GM18519 (cell line): ENCODE data around the gene RHD.
"Not testable (repeated sequence)": the region's sequence is repeated elsewhere in the genome, so short reads cannot be mapped to it uniquely, and the experiment has no call there.

Experiments used
- ATAC-seq: cut with Tn5 transposase; IDR thresholded peaks from one replicate; pipeline ENCODE4 v1.9.1; 2021; ENCODE audit warnings: mild to moderate bottlenecking, moderate library complexity; ENCODE audit not compliant: unreplicated experiment, low FRiP score

Gene RHD

DNA sequence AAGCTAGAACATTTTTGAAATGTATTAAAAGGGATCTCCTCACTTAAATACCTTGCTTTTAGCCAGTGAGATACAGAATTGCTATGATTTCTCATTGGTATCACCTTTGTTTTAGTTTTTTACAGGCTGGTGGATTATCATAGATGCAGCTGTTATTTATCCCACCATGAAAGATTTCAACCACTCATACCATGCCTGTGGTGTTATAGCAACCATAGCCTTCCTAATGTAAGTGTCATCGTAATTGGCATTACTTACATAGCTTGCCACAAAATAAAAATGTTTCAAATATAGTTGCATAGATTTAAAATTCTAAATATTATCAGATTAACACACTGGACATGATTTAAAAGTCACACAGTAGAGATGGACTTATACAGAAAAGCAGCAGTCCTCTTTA lies 70.5 kb downstream of the RHD start:
- ATAC-seq = no peak

DNA sequence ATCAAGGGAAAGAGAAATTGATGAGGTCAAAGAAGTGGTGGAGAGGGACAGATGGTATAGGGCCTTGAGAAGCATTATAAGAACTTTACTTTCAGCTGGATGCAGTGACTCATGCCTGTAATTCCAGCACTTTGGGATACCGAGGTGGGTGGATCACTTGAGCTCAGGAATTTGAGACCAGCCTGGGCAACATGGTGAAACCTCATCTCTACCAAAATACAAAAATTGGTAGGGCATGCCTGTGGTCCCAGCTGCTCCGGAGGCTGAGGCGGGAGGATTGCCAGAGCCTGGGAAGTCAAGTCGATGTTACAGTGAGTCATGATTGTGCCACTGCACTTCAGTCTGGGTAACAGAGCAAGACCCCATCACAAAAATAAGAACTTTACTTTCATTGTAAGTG lies 71.6 kb downstream of the RHD start:
- no peak for ATAC-seq

DNA sequence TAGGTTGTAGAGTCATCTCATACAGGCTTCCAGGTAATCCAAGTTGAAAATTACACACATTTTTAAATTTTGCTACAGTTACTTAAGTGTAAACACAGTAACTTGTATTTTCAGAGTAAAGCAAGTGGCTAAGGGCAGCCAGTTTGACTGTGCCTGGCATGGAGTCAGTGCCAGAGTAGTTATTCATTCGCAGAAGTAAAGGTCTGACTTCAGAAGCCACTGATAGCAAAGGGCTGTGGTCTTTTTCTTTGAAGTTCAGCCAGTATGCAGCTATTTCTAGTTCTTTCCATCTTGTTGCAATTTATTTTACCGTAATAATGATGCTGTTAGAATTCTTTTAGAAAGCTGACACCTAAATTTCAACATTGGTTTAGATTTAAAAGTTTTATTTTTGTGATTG lies 75.2 kb downstream of the RHD start:
- no peak for ATAC-seq

DNA sequence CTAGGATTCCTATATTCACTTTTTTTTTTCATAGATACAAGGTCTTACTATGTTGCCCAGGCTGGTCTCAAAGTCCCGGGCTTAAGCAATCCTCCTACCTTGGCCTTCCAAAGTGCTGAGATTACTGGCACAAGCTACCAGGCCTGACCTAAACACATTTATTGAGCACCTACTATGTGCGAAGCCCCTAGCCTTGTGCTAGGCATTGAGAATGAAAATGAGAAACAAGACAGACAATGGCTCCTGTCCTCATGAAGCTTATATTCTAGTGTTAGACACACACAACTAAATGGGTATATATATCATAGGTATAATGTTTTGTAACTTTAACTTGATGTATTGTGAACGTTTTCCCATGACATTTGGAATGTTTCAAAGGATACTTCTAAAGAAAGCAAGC lies 77.3 kb downstream of the RHD start:
- no peak for ATAC-seq

DNA sequence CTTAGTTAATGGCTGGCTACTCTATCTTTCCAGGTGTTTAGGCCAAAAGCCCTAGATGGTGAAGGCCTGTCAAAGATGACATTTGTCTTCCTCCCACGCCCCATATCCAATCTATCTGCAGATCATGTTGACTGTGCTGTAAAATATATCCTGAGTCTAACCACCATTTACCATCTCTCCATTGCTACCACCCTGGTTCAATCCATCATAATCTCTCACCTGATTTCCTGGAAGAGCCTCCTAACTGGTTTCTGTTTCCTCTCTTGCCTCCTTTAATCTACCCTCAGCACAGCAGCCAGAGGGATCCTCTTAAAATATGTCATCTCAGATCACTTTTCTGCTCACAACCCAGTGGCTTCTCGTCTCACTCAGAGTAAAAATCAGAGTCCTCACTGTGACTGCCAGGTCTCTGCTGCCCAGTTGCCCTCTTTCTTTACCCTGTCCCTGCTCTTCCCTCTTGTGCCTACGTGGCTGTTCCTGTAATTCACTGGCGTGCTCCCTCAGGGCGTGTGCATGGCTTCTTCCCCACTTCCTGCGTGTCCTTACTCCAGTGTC lies 83.6 kb downstream of the RHD start:
- no peak for ATAC-seq

DNA sequence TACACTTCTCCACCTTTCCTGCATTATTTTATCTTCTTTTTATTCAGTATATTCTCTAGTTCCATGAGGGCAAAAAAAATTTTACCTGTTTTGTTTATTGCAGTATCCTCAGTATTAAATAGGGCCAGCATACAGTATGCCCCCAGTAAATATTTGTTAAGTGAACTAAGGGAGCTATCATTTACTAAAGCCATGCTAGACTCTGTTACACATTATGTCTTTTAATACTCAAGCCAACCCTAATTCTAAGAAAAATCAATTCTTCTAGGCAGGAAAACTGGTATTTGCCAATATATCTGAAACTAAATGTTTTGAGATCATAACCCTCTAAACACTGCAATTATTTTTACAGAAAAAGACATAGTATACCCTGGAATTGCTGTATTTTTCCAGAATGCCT lies 84.1 kb downstream of the RHD start:
- no peak for ATAC-seq

DNA sequence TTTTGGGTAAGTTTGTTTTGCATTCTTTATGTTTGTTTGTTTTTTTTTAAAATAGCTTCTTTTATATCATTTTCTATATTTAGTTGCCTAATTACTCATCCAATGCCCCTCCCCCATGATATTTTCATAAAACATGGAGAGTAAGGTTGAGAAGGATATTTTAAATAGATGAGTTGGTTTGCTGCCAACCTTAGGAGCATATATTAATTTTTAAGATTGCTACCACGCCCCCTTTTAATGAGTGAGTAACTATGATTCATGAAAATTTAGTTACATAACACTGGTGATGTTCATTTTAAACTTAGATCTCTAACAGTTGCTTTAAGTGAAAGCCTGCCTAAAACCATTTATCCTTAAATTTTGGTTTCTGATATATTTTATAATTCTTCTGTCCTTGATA lies 84.5 kb downstream of the RHD start:
- ATAC-seq = no peak

DNA sequence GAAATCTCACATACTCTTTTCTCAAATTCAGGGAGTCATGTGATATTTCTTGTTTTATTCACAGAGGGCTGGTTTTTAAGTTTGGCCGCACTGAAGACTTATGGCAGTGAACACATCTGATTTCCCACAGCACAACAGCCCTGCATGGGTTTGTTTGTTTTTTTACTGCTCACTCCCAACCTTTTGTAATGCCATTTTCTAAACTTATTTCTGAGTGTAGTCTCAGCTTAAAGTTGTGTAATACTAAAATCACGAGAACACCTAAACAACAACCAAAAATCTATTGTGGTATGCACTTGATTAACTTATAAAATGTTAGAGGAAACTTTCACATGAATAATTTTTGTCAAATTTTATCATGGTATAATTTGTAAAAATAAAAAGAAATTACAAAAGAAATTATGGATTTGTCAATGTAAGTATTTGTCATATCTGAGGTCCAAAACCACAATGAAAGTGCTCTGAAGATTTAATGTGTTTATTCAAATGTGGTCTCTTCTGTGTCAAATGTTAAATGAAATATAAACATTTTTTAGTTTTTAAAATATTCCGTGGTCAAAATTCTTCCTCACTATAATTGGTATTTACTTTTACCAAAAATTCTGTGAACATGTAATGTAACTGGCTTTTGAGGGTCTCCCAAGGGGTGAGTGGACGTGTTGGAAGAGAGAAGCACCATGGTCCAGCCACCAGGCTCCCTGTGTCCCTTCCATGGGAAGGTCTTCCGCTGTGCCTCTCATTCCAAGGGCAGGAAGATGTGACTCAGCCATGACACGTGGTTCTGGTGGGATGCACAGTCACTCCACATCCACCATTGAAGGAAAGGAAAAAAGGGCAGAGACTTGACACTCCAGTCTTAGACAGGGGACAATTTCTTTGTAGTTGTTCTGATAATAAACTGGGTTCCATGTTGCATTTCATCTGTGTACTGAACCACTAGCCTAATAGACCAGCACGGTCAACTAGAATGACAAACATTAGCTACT lies 88.6 kb downstream of the RHD start:
- ATAC-seq = no peak

DNA sequence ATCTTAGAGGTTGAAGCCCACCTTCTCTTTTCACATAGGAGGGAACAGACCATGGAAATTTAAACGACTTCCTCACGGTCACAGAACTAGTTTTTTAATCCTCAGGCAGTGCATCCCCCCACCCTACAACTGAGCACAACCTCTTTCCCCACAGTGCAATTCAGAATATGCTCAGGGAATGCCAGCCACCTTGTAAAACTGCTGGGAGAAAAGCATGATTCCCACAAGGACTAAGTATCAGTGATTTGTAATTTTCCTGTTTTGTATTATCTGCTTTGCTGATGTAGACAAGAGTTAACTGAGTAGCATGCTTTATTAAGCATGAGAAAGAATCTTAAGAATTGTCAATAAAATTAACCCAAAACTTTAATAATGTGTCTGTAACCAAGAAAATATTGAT lies 89.6 kb downstream of the RHD start:
- ATAC-seq = no peak

DNA sequence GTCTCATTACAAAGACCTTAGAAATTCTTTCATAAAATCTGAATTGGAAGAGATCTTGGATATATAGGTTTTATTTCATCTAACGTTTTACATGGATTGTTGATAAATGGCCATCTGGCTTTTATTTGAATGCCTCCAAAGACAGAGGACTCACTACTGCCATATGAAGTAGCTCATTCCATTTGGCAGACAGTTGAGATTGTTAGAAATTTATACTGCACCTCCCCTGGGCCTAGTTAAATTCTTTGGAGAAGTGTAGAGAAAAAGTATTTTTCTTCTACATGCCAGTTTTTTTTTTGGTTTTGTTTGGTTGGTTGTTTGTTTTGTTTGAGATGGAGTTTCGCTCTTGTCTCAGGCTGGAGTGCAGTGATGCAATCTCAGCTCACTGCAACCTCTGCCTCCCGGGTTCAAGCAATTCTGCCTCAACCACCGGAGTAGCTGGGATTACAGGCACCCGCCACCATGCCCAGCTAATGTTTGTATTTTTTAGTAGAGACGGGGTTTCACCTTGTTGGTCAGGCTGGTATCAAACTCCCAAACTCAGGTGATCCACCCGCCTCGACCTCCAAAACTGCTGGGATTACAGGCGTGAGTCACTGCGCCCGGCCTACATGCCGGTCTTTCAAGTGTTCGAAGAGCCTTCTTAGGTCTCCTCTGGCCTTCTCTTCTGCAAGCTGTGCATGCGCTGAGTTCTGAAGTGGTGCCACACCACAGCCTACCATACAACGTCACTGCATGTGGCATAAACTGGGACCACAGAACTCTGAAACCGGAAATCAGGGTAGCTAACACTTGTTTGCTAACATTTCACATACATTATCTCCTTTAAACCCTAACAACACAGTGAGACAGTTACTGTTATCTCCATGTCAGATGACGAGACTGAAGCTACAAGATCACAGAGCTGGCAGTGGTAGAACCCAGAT lies 90.6 kb downstream of the RHD start:
- not testable (repeated sequence) for ATAC-seq

DNA sequence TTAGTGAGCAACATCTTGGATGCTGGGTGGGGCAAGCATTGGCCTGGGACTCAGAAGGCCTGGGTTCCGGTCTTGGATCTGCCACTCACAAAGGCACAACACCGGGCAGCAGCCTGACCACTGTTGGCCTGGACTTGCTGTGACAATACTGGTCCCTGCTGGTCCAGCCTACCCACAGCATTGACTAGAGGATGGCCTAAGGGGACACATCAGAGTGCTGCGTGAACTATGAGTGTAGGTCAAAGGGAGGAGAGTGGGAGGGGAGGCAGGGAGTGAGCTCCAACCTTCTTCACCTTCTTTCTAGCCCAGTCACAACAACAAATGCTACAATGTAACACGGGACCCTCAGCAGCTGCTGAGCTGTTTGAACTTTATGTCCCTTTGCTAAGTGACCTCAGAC lies 96.9 kb downstream of the RHD start:
- no peak for ATAC-seq

DNA sequence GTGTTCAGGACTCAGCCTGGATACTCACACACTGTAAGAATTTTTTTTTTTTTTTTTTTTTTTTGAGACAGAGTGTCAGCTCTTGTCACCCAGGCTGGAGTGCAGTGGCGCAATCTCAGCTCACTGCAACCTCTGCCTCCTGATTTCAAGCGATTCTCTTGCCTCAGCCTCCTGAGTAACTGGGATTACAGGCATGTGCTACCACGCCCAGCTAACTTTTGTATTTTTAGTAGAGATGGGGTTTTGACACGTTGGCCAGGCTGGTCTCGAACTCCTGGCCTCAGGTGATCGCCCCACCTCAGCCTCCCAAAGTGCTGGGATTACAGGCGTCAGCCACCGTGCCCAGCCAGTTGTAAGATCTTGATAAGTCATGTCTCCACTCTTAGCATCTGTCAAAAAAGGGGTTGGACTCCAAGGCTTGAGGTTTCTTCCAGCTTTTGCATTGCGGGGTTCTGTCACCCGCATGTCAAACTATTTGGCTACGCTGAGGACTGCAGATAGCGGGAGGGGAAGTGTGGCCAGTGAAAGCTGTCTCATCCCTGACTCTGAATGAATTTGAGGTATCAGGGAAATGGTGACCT lies 97.5 kb downstream of the RHD start:
- ATAC-seq = not testable (repeated sequence)

DNA sequence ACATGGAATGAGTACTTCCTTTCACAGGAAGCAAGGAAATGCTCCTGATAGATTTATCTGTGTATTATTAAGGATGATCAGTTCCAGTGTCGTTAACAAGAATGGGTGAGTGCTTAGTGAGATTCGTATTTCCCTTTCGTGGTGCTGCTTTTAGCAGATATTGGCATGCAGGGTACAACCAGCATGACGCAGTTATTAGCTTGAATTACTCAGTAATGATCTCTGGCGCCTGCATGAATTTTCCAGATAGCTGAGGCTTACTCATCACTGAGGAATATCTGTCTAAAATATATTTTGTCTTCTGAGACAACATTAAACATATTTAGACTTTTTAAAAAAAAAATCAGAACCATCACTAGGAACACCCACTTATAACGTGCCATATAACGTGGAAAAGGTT lies 99.4 kb downstream of the RHD start:
- not testable (repeated sequence) for ATAC-seq

DNA sequence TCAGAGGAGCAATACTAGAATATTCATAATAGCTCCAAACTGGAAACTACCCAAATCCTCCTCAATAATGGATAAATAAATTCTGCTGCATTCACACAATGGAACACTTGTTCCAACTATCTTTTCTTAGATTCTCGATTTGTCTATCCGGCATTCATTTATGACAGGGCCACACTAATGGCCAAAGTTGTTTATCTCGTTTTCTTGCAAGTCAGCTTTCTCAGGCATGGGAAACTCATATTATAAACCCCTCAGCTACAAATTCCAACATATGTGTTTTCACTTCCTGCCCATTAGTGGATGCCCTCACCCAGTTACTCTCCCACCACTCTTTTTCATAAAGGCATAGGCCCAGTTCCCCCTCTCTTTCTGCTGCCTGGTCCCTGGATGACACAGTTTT lies 106.1 kb downstream of the RHD start:
- not testable (repeated sequence) for ATAC-seq
